ENCODE results near the gene GTF2F2.

DNA sequence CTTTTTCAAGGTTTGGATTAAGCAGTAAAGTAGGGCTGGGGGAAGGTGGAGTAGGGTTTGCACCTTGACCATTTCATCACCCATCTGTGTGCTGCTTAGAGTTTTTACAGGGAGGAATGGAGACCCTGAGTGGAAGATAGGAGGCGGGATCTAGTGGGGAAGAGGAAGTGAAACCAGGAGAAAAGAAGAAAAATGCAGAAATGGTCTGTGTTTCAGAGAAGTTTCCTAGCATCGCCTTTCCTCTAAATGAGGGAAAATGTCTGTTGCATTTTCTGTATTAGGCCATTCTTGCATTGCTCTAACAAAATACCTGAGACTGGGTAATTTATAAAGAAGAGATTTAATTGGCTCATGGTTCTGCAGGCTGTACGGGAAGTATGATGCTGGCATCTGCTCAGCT lies 156.6 kb downstream of the GTF2F2 start:
- TF ChIP-seq CTCF (IDR thresholded peaks at IDR 0.05) = no peak
- TF ChIP-seq POLR2A (IDR thresholded peaks at IDR 0.05) = no peak
